ENCODE measurements around the gene CRYBG3. TPM values are rescaled to one million over a fixed set of nuclear protein-coding genes. Genes with fewer than 3 reads are reported as not detected.

The CRYBG3 gene
- total RNA-seq, 1 donor: 20.3 TPM

- Histone ChIP-seq H3K36me3 (ENCODE audit: insufficient read depth, low read length) (no peaks in the 10 kb centered on the region), H3K27me3 (ENCODE audit: insufficient read depth, low read length) (peaks cover 2% of the 10 kb centered on the region)
- DNase-seq (ENCODE audit: insufficient read length, low spot score, missing footprints): no peak
These were observed 172.6 kb downstream of the CRYBG3 start for GRCh38 chr3:97994328-97994945.

More at GRCh38 chr3:97994328-97994945, 172.6 kb downstream of the CRYBG3 start:
- H3K4me2 ChIP-seq (ENCODE audit: insufficient read depth, low read length): no peak overlapping the region
- H3K79me2 ChIP-seq (ENCODE audit: insufficient read depth, low read length): no peaks in the 10 kb centered on the region
- H4K20me1 ChIP-seq (ENCODE audit: insufficient read depth, low read length): no peaks in the 10 kb centered on the region
- no peak overlapping the region for H3K27ac ChIP-seq (ENCODE audit: low read depth, low read length)
- no peak overlapping the region for H3K4me3 ChIP-seq (ENCODE audit: insufficient read depth, low read length)
- no peak for TF ChIP-seq CTCF (IDR thresholded peaks at IDR 0.05; ENCODE audit: extremely low read depth, low read depth, low read length)
- H2AFZ ChIP-seq (ENCODE audit: low read length): no peak overlapping the region
- H3K4me1 ChIP-seq (ENCODE audit: insufficient read depth, low read length): no peaks in the 10 kb centered on the region
- H3K9me3 ChIP-seq (ENCODE audit: low read depth, low read length): no peaks in the 10 kb centered on the region

Other genes starting within 250 kb of the CRYBG3 start
- 10.6 and 11.6 TPM in 2 replicates for gene ARL6, start 57.3 kb upstream of the CRYBG3 start, total RNA-seq
- 27.1 and 28.0 TPM in 2 replicates for gene RIOX2, start 150.4 kb downstream of the CRYBG3 start, total RNA-seq
- gene GABRR3, start 213.3 kb downstream of the CRYBG3 start, total RNA-seq: not detected in 2 replicates

Measured in osteoblast (primary cell).